Chondrocyte (in vitro differentiated cells): ENCODE results near the gene ZNF222. TPM values are rescaled to one million over a fixed set of nuclear protein-coding genes. Genes with fewer than 3 reads are reported as not detected.

Experiments used
- DNase-seq: peaks from one replicate; pipeline ENCODE4 v3.0.0; 2021; ENCODE audit warnings: mixed read lengths, low spot score
- H3K27ac Mint-ChIP-seq: one replicate; pipeline ENCODE4 v1.8.0; 2021; ENCODE audit warnings: mild to moderate bottlenecking, moderate library complexity, mixed read lengths; ENCODE audit not compliant: unreplicated experiment
- H3K27me3 Mint-ChIP-seq: 2 replicates; pipeline ENCODE4 v1.8.0; 2021; ENCODE audit warnings: low read depth, mixed read lengths
- H3K36me3 Mint-ChIP-seq: 2 replicates; pipeline ENCODE4 v1.8.0; 2021; ENCODE audit warnings: low read depth, mixed read lengths
- H3K4me1 Mint-ChIP-seq: 2 replicates; pipeline ENCODE4 v1.8.0; 2021; ENCODE audit warnings: low read depth, mild to moderate bottlenecking, mixed read lengths
- H3K4me3 Mint-ChIP-seq: one replicate; pipeline ENCODE4 v1.8.0; 2021; ENCODE audit warnings: mild to moderate bottlenecking, moderate library complexity, mixed read lengths; ENCODE audit not compliant: unreplicated experiment
- H3K9me3 Mint-ChIP-seq: 2 replicates; pipeline ENCODE4 v1.8.0; 2021; ENCODE audit warnings: low read depth, mixed read lengths
- long read RNA-seq: library from polyadenylated mRNA; stranded (forward); transcript quantifications from one replicate; pipeline ENCODE4 v2.0.0, GENCODE V29; 2021
- total RNA-seq: library from RNA; stranded (reverse); gene quantifications from 3 replicates; pipeline ENCODE4 v1.2.1, GENCODE V29; 2021
- TF ChIP-seq, protein P1 (sequence below): fragments of 200-600 bp; sonication (generic); IDR thresholded peaks from 2 replicates; pipeline ENCODE4 v1.5.0; 2021; ENCODE audit warnings: antibody characterized with exemption, mild to moderate bottlenecking, moderate library complexity

Gene ZNF222
- 5.8 to 8.5 TPM (median 6.3 TPM) in 3 replicates for total RNA-seq
- long read RNA-seq, partial matches to known transcripts = 0 of 3 reads
- long read RNA-seq, other reads (novel, unspliced or antisense) = 2 of 3 reads

DNA sequence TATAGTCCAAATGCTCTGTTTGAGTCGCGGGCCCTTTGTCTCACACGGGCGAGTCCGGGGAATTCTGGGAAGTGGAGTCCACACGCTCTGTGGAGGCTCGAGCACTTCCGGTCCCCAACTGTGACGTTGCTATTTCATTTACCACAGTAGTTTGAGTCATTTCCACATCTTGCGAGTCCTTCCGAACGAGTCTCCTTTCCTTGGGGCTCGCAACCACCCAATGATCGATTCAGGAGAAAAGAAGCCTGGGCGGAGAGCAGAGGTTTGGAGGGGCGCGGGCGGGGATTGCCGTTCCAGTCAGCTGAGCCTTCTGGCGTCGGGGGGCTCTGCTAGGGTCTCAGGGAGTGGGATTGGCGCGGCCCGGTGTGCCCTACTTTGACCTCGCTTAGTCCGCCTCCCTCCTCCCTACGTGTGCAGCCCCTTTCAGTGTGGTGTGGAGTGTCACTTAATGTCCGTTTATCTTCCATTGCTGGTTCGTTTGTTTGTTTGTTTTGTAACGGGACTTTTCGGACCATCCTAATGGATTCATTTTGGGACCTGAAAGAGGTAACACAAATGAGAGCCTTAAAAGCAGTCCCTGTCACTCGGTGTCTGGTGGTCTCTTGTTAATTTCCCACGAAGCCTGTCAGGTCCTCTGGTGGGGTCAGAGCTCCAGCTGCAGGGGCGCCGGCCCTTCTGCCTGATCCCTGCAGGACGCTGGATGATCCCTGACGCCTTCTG lies at the start of gene ZNF222:
Gene ZNF222, plus strand, starts transcription at position 163 of the 720 bp plus-strand sequence. Its CDS starts 58 bp downstream, at position 221.
- H3K36me3 Mint-ChIP-seq = peaks cover 44% of the 10 kb centered on the region
- peak within 1 kb of the TSS; percentile 95 for H3K27ac Mint-ChIP-seq
- peak within 1 kb of the TSS; percentile 88 for H3K4me3 Mint-ChIP-seq
- peaks cover 40% of the 10 kb centered on the region for H3K9me3 Mint-ChIP-seq
- H3K27me3 Mint-ChIP-seq = peaks cover 13% of the 10 kb centered on the region
- no peak for DNase-seq
- TF ChIP-seq, protein P1, sequence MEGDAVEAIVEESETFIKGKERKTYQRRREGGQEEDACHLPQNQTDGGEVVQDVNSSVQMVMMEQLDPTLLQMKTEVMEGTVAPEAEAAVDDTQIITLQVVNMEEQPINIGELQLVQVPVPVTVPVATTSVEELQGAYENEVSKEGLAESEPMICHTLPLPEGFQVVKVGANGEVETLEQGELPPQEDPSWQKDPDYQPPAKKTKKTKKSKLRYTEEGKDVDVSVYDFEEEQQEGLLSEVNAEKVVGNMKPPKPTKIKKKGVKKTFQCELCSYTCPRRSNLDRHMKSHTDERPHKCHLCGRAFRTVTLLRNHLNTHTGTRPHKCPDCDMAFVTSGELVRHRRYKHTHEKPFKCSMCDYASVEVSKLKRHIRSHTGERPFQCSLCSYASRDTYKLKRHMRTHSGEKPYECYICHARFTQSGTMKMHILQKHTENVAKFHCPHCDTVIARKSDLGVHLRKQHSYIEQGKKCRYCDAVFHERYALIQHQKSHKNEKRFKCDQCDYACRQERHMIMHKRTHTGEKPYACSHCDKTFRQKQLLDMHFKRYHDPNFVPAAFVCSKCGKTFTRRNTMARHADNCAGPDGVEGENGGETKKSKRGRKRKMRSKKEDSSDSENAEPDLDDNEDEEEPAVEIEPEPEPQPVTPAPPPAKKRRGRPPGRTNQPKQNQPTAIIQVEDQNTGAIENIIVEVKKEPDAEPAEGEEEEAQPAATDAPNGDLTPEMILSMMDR = no peak
- H3K4me1 Mint-ChIP-seq = peaks cover 19% of the 10 kb centered on the region

DNA sequence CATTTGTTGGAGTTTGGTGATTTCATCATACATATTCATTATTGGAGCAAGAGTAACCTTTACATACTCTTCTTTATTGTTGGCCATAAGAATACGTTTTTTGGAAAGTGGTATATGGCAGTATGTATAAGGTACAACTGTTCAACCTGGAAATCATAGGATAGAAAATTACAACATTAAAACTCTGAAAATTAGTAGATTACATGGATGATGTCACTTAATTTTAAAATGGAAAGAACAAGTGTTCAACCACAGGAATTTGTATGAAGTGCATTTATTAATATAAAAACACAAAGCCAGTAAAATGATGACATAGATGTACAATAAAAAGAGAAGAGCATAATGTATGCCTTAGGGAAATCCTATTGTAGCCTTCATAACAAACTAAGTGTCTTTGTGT lies 48.4 kb upstream of the ZNF222 start:
- Mint-ChIP-seq H3K4me3 (no peak overlapping the region), H3K27me3 (no peaks in the 10 kb centered on the region), H3K4me1 (no peaks in the 10 kb centered on the region), H3K27ac (no peak overlapping the region), H3K9me3 (peaks cover 80% of the 10 kb centered on the region), H3K36me3 (peaks cover 44% of the 10 kb centered on the region)
- no peak for DNase-seq
- TF ChIP-seq, protein P1 = no peak

DNA sequence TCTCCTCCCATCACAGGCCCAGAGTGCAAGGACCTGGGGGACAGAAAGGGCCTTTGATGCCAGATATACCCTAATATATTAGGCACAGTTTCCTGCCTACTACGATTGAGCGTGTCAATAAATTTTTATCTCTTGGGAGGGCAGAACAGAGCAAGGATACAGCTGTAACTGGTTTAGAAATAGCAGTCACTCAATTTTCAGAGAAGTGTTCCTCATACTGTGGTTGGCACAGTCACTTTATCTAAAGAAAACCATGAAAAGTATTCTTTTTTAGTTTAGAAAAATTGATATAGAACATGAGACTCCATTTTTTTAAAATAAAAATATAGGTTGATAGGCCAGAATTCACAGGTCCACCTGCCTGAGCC lies 41.7 kb upstream of the ZNF222 start:
- Mint-ChIP-seq H3K27ac (peak overlapping the region; percentile 99), H3K4me3 (peak overlapping the region; percentile 99), H3K9me3 (peaks cover 28% of the 10 kb centered on the region), H3K36me3 (peaks cover 9% of the 10 kb centered on the region), H3K4me1 (peaks cover 13% of the 10 kb centered on the region), H3K27me3 (no peaks in the 10 kb centered on the region)
- DNase-seq = no peak
- TF ChIP-seq, protein P1 = no peak

DNA sequence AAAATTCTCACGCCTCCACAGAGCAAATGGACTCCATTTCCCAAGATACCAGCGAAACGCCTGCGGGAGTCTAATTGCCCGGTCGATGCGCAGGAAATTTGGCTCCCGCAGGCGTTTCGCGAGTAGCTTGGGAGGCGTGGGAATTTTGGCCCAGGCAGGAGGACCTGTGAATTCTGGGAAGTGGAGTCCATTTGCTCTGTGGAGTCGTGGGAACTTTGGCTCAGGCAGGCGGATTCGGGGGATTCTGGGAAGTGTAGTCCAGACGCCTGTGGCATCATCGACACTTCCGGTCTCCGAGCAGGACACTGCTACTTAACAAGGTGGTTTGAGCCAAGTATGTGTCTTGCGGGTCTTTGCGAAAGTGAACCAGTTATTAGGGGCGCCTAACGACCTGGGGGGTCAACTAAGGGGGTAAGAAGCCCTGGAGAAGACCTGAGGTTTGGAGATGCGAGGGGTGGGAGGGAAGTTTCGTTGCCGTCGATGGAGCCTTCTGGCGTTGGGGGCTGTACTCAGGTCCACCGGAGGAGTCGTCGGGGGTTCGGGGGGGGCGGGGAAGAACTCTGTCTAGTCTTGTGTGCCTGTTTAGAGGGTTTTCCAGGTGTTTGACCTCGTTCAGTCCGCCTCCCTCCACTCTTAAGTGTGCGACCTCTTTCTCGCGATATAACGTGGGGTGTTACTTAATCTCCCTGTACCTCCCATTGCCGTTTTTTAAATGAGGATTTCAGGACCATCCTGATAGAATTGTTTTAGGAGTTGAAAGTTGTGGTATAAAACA lies 41.1 kb upstream of the ZNF222 start, which contains the start of gene ZNF155:
Gene ZNF155, plus strand, starts transcription at position 277 of the 775 bp plus-strand sequence. CDS start 4,356 bp downstream, outside the sequence.
- DNase-seq = no peak
- Mint-ChIP-seq H3K36me3 (peaks cover 12% of the 10 kb centered on the region), H3K4me1 (peaks cover 13% of the 10 kb centered on the region), H3K27ac (peak within 1 kb of the TSS; percentile 99), H3K27me3 (no peaks in the 10 kb centered on the region), H3K9me3 (peaks cover 24% of the 10 kb centered on the region), H3K4me3 (peak within 1 kb of the TSS; percentile 99)
- TF ChIP-seq, protein P1 = no peak

DNA sequence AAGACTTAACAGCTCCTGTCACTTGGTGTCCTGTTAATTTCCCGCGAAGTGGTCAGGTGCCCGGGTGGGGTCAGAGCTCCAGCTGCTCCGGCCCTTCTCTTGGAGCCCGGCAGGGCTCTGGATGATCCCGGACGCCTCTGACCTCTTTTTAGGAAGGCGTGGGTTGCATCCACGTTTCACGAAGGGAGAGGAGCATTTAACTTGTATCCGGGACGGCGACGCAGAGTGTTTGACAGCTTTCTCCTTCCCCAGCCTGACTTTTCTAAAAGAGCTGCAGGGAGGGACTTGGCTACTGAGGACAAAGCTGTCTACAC lies 40.5 kb upstream of the ZNF222 start:
- peaks cover 22% of the 10 kb centered on the region for H3K9me3 Mint-ChIP-seq
- peaks cover 15% of the 10 kb centered on the region for H3K36me3 Mint-ChIP-seq
- H3K4me1 Mint-ChIP-seq = peaks cover 13% of the 10 kb centered on the region
- H3K27me3 Mint-ChIP-seq = no peaks in the 10 kb centered on the region
- DNase-seq = no peak
- TF ChIP-seq, protein P1 = no peak
- H3K27ac Mint-ChIP-seq = peak overlapping the region; percentile 99
- peak overlapping the region; percentile 99 for H3K4me3 Mint-ChIP-seq
